Embryonic facial prominence (tissue), 1 donor: ENCODE data around the gene RAD21L1.
"Not testable (repeated sequence)": the region's sequence is repeated elsewhere in the genome, so short reads cannot be mapped to it uniquely, and the experiment has no call there.

Experiments used
- DNase-seq: peaks from one replicate; pipeline ENCODE4 v3.0.0-alpha.2; 2016; ENCODE audit errors: extremely low spot score

Gene RAD21L1

GRCh38 chr20:1225263-1225782 lies 521 bp upstream of the RAD21L1 start:
- no peak for DNase-seq

- DNase-seq, result no peak
Observed at GRCh38 chr20:1229541-1229940, 3.7 kb downstream of the RAD21L1 start.

GRCh38 chr20:1232286-1233111 lies 6.7 kb downstream of the RAD21L1 start:
- DNase-seq, result no peak

- DNase-seq, result no peak
Observed at GRCh38 chr20:1240549-1240948, 14.7 kb downstream of the RAD21L1 start.

GRCh38 chr20:1241456-1241855 lies 15.6 kb downstream of the RAD21L1 start:
- DNase-seq, result no peak

GRCh38 chr20:1242099-1242498 lies 16.3 kb downstream of the RAD21L1 start:
- no peak for DNase-seq

GRCh38 chr20:1242530-1242929 lies 16.7 kb downstream of the RAD21L1 start:
- DNase-seq, result no peak

GRCh38 chr20:1245578-1245977 lies 19.7 kb downstream of the RAD21L1 start:
- no peak for DNase-seq

- no peak for DNase-seq
Observed at GRCh38 chr20:1247689-1248088, 21.8 kb downstream of the RAD21L1 start.

GRCh38 chr20:1250282-1250681 lies 24.4 kb downstream of the RAD21L1 start:
- not testable (repeated sequence) for DNase-seq

GRCh38 chr20:1252416-1252815 lies 26.6 kb downstream of the RAD21L1 start:
- no peak for DNase-seq

GRCh38 chr20:1254254-1254653 lies 28.4 kb downstream of the RAD21L1 start:
- no peak for DNase-seq

- no peak for DNase-seq
Observed at GRCh38 chr20:1255675-1256074, 29.8 kb downstream of the RAD21L1 start.

- no peak for DNase-seq
Observed at GRCh38 chr20:1263853-1264252, 38.0 kb downstream of the RAD21L1 start.

- no peak for DNase-seq
Observed at GRCh38 chr20:1264727-1265126, 38.9 kb downstream of the RAD21L1 start.

- DNase-seq, result no peak
Observed at GRCh38 chr20:1265226-1265915, 39.5 kb downstream of the RAD21L1 start.

GRCh38 chr20:1265916-1266166 lies 40.0 kb downstream of the RAD21L1 start:
- DNase-seq, result no peak

- no peak for DNase-seq
Observed at GRCh38 chr20:1266167-1266973, 40.5 kb downstream of the RAD21L1 start, which contains the start of gene SNPH. TSS of gene SNPH (plus strand) at chr20:1266294. CDS start at chr20:1296240, 29,946 bp downstream.

GRCh38 chr20:1267161-1267560 lies 41.3 kb downstream of the RAD21L1 start:
- no peak for DNase-seq

GRCh38 chr20:1267809-1268374 lies 42.0 kb downstream of the RAD21L1 start:
- no peak for DNase-seq

- no peak for DNase-seq
Observed at GRCh38 chr20:1269235-1269634, 43.4 kb downstream of the RAD21L1 start.

GRCh38 chr20:1269850-1270249 lies 44.0 kb downstream of the RAD21L1 start:
- no peak for DNase-seq
